IMR-90 (cell line): Measurements from ENCODE around the gene CABP1. TPM values are rescaled to one million over a fixed set of nuclear protein-coding genes. Genes with fewer than 3 reads are reported as not detected.

Experiments used
- ATAC-seq: fragments of 200-7000 bp; cut with Tn5 transposase; 2 replicates; pipeline ENCODE4 v1.9.1; 2020; ENCODE audit warnings: low read depth, mild to moderate bottlenecking, moderate library complexity
- BruUV-seq: library from RNA; stranded (reverse); fragments of 400-500 nt; replicated peaks from 2 replicates; lab custom pipeline; 2021; lab: Mats Ljungman, UMichigan
- CTCF ChIA-PET: fragments of 300-600 bp; formaldehyde crosslinking; extraction: SDS; loops from one replicate; lab custom pipeline; 2021; ENCODE audit warnings: antibody characterized with exemption; lab: Yijun Ruan, JAX
- POLR2A ChIA-PET: fragments of 300-600 bp; sonication (Branson Sonifier 250); formaldehyde crosslinking; loops from one replicate; lab custom pipeline; 2022; ENCODE audit warnings: antibody characterized with exemption; ENCODE audit not compliant: unreplicated experiment; lab: Charles Lee
- DNase-seq: peaks from one replicate; pipeline ENCODE4 v3.0.0; 2013
- H2AFZ ChIP-seq: replicated peaks from 2 replicates; pipeline ENCODE3; 2013; ENCODE audit warnings: low read length, mild to moderate bottlenecking; ENCODE audit not compliant: poor library complexity
- H2AK5ac ChIP-seq: 2 replicates; pipeline ENCODE4 v1.6.1; 2013; ENCODE audit warnings: low read depth, low read length, inconsistent platforms
- H2AK9ac ChIP-seq: replicated peaks from 2 replicates; pipeline ENCODE3; 2013; ENCODE audit warnings: mild to moderate bottlenecking, low read depth, low read length, moderate library complexity; ENCODE audit not compliant: poor library complexity
- H2BK120ac ChIP-seq: 2 replicates; pipeline ENCODE4 v1.6.1; 2013; ENCODE audit warnings: low read depth, low read length, inconsistent platforms
- H2BK15ac ChIP-seq: 3 replicates; pipeline ENCODE4 v1.6.1; 2013; ENCODE audit warnings: low read depth, low read length, inconsistent platforms
- H2BK20ac ChIP-seq: 2 replicates; pipeline ENCODE4 v1.6.1; 2013; ENCODE audit warnings: low read depth, mild to moderate bottlenecking, inconsistent platforms, low read length, moderate library complexity
- H2BK5ac ChIP-seq: 2 replicates; pipeline ENCODE4 v1.6.1; 2013; ENCODE audit warnings: mild to moderate bottlenecking, low read depth, low read length, inconsistent platforms; ENCODE audit not compliant: poor library complexity, severe bottlenecking
- H3K14ac ChIP-seq: replicated peaks from 2 replicates; pipeline ENCODE4 v1.6.1; 2013; ENCODE audit warnings: low read depth, low read length, inconsistent platforms
- H3K18ac ChIP-seq: 2 replicates; pipeline ENCODE4 v1.6.1; 2013; ENCODE audit warnings: low read depth, low read length, control low read depth
- H3K23ac ChIP-seq: 2 replicates; pipeline ENCODE4 v1.6.1; 2013; ENCODE audit warnings: low read depth, low read length, inconsistent platforms
- H3K27ac ChIP-seq: 2 replicates; pipeline ENCODE4 v1.5.1; 2013; ENCODE audit warnings: mild to moderate bottlenecking, control low read depth, low read length; ENCODE audit not compliant: insufficient read depth
- H3K27me3 ChIP-seq: 2 replicates; pipeline ENCODE4 v1.6.1; 2013; ENCODE audit warnings: low read length; ENCODE audit not compliant: control insufficient read depth, insufficient read depth
- H3K36me3 ChIP-seq: 2 replicates; pipeline ENCODE4 v1.6.1; 2013; ENCODE audit warnings: low read length, mixed read lengths; ENCODE audit not compliant: control insufficient read depth, insufficient read depth
- H3K4ac ChIP-seq: 2 replicates; pipeline ENCODE4 v1.6.1; 2013; ENCODE audit warnings: low read depth, low read length, inconsistent platforms
- H3K4me1 ChIP-seq: 2 replicates; pipeline ENCODE4 v1.6.1; 2013; ENCODE audit warnings: low read length, mixed read lengths; ENCODE audit not compliant: control insufficient read depth, insufficient read depth
- H3K4me2 ChIP-seq: 2 replicates; pipeline ENCODE4 v1.6.1; 2013; ENCODE audit warnings: low read depth, mild to moderate bottlenecking, control low read depth, low read length, moderate library complexity
- H3K4me3 ChIP-seq: 2 replicates; pipeline ENCODE4 v1.5.1; 2013; ENCODE audit warnings: low read depth, mild to moderate bottlenecking, control low read depth, low read length, moderate library complexity; ENCODE audit not compliant: insufficient read depth
- H3K56ac ChIP-seq: 2 replicates; pipeline ENCODE4 v1.6.1; 2013; ENCODE audit warnings: low read length, inconsistent platforms; ENCODE audit not compliant: insufficient read depth; ENCODE audit errors: extremely low read depth
- H3K79me1 ChIP-seq, 2 experiments: 2 replicates each; pipeline ENCODE4 v1.6.1; 2013; ENCODE audit warnings: low read length in 2 of 2, inconsistent platforms in 1 of 2, low read depth in 1 of 2
- H3K9ac ChIP-seq: 2 replicates; pipeline ENCODE4 v1.6.1; 2013; ENCODE audit warnings: low read depth, low read length, control low read depth
- H3K9me1 ChIP-seq: 2 replicates; pipeline ENCODE4 v1.6.1; 2013; ENCODE audit warnings: low read length, inconsistent platforms; ENCODE audit not compliant: insufficient read depth
- H3K9me3 ChIP-seq: 2 replicates; pipeline ENCODE4 v1.6.1; 2013; ENCODE audit warnings: low read length; ENCODE audit not compliant: control insufficient read depth, insufficient read depth
- H4K20me1 ChIP-seq: 2 replicates; pipeline ENCODE4 v1.6.1; 2013; ENCODE audit warnings: low read length, inconsistent platforms; ENCODE audit not compliant: insufficient read depth
- H4K5ac ChIP-seq: 2 replicates; pipeline ENCODE4 v1.6.1; 2013; ENCODE audit warnings: mild to moderate bottlenecking, low read depth, low read length, control low read depth
- H4K8ac ChIP-seq, 2 experiments: 2 replicates each; pipeline ENCODE4 v1.6.1; 2013; ENCODE audit warnings: low read depth in 2 of 2, low read length in 2 of 2, control low read depth in 1 of 2, inconsistent platforms in 1 of 2
- H4K91ac ChIP-seq: 2 replicates; pipeline ENCODE4 v1.6.1; 2013; ENCODE audit warnings: low read depth, low read length, inconsistent platforms; ENCODE audit not compliant: insufficient read depth
- BHLHE40 ChIP-seq: fragments of 150-350 bp; IDR thresholded peaks from 2 replicates; pipeline ENCODE4 v1.6.1; 2016; ENCODE audit warnings: mild to moderate bottlenecking, low read depth, low read length
- CEBPB ChIP-seq: IDR thresholded peaks from 2 replicates; pipeline ENCODE4 v1.6.1; 2012; ENCODE audit warnings: low read depth, low read length, improper control_type of control experiment
- CHD1 ChIP-seq: IDR thresholded peaks from 2 replicates; pipeline ENCODE4 v1.6.1; 2012; ENCODE audit warnings: low read depth, low read length, improper control_type of control experiment
- CTCF ChIP-seq: conservative IDR thresholded peaks from 2 replicates; pipeline ENCODE4 v1.5.1; 2012; ENCODE audit warnings: mild to moderate bottlenecking, low read depth, low read length, improper control_type of control experiment
- ELK1 ChIP-seq: fragments of 150-350 bp; IDR thresholded peaks from 2 replicates; pipeline ENCODE4 v1.6.1; 2016; ENCODE audit warnings: low read depth, mild to moderate bottlenecking, low read length, moderate library complexity, borderline replicate concordance
- FOS ChIP-seq: fragments of 150-350 bp; IDR thresholded peaks from 2 replicates; pipeline ENCODE4 v1.6.1; 2016; ENCODE audit warnings: low read depth, low read length
- MAFK ChIP-seq: IDR thresholded peaks from 2 replicates; pipeline ENCODE4 v1.6.1; 2012; ENCODE audit warnings: low read depth, low read length, improper control_type of control experiment
- MAZ ChIP-seq: IDR thresholded peaks from 2 replicates; pipeline ENCODE4 v1.6.1; 2012; ENCODE audit warnings: low read depth, mild to moderate bottlenecking, low read length, improper control_type of control experiment, moderate library complexity, borderline replicate concordance
- MXI1 ChIP-seq: IDR thresholded peaks from 2 replicates; pipeline ENCODE4 v1.6.1; 2012; ENCODE audit warnings: low read depth, mild to moderate bottlenecking, low read length, moderate library complexity, borderline replicate concordance
- NFE2L2 ChIP-seq: fragments of 150-350 bp; IDR thresholded peaks from 2 replicates; pipeline ENCODE4 v1.6.1; 2016; ENCODE audit warnings: low read depth, mild to moderate bottlenecking, low read length
- POLR2A ChIP-seq: IDR thresholded peaks from 2 replicates; pipeline ENCODE4 v1.6.1; 2012; ENCODE audit warnings: mild to moderate bottlenecking, low read depth, low read length
- RAD21 ChIP-seq: IDR thresholded peaks from 2 replicates; pipeline ENCODE4 v1.6.1; 2012; ENCODE audit warnings: low read length, improper control_type of control experiment
- RCOR1 ChIP-seq: IDR thresholded peaks from 2 replicates; pipeline ENCODE4 v1.6.1; 2012; ENCODE audit warnings: mild to moderate bottlenecking, low read length, improper control_type of control experiment; ENCODE audit not compliant: insufficient replicate concordance
- RFX5 ChIP-seq: IDR thresholded peaks from 2 replicates; pipeline ENCODE4 v1.8.0; 2012; ENCODE audit warnings: low read depth, mild to moderate bottlenecking, low read length, moderate library complexity
- SMC3 ChIP-seq: fragments of 150-350 bp; IDR thresholded peaks from 2 replicates; pipeline ENCODE4 v1.6.1; 2016; ENCODE audit warnings: low read depth, mild to moderate bottlenecking, antibody characterized with exemption, low read length, moderate library complexity
- USF2 ChIP-seq: fragments of 150-350 bp; IDR thresholded peaks from 2 replicates; pipeline ENCODE4 v1.6.1; 2017; ENCODE audit warnings: mild to moderate bottlenecking, antibody characterized with exemption, low read length, low read depth
- WGBS, 2 experiments: methylation state at CpG; one replicate each; pipeline versions ENCODE4 v1.1.5 to v1.1.7; 2013; ENCODE audit warnings: missing lambda C conversion rate in 2 of 2; ENCODE audit not compliant: insufficient read length in 1 of 2; ENCODE audit errors: extremely low coverage in 2 of 2; 5-methylcytosine and 5-hydroxymethylcytosine counted together
- dilution Hi-C: fragments of 300-500 bp; cut with HindIII; formaldehyde crosslinking; loops from one replicate; pipeline ENCODE4 v1.14.3; 2018; ENCODE audit warnings: low sequenced_read_pairs; ENCODE audit not compliant: unreplicated experiment
- in situ Hi-C: fragments of 300-500 bp; cut with MboI; formaldehyde crosslinking; loops from 3 replicates; pipeline ENCODE4 v1.14.3; 2019; ENCODE audit warnings: low sequenced_read_pairs, inconsistent platforms, mixed read lengths
- intact Hi-C: fragments of 100-400 bp; cut with micrococcal nuclease; formaldehyde crosslinking; loops from 2 replicates; pipeline ENCODE4 v1.10.0; 2022
- polyA plus RNA-seq, 3 experiments: library from polyadenylated mRNA; depleted of rRNA; stranded (reverse); fragments of >200 nt; gene quantifications; 2 replicates each; pipeline ENCODE4 v1.2.3, GENCODE V29; 2012; ENCODE audit warnings: low replicate concordance in 1 of 3
- total RNA-seq: library from RNA; depleted of rRNA; stranded (reverse); fragments of >200 nt; gene quantifications from 2 replicates; pipeline ENCODE4 v1.2.3, GENCODE V29; 2012

Gene CABP1
- total and polyA plus RNA-seq, 2 of the 4 experiments (the other 2 are of a cell fraction), result 0.54 to 1.1 TPM

- no peak overlapping the region for H2BK15ac ChIP-seq
- no peak for TF ChIP-seq RAD21
- no peak for TF ChIP-seq SMC3
- TF ChIP-seq MAZ, result no peak
- no peak for TF ChIP-seq FOS
- no peak for TF ChIP-seq BHLHE40
- TF ChIP-seq NFE2L2, result no peak
- TF ChIP-seq RCOR1, result no peak
- TF ChIP-seq POLR2A, result no peak
- TF ChIP-seq CHD1, result no peak
- TF ChIP-seq ELK1, result no peak
- TF ChIP-seq RFX5, result no peak
- no peak for TF ChIP-seq CEBPB
- no peak for TF ChIP-seq MXI1
- TF ChIP-seq USF2, result no peak
- TF ChIP-seq MAFK, result no peak
- no peak for TF ChIP-seq CTCF
- H3K23ac ChIP-seq, result no peak overlapping the region
- H3K4ac ChIP-seq, result no peak overlapping the region
- no peak overlapping the region for H3K9ac ChIP-seq
- no peak overlapping the region for H2BK20ac ChIP-seq
- ATAC-seq (no peak), DNase-seq (no peak)
- no peak overlapping the region for H4K91ac ChIP-seq
- POLR2A ChIA-PET, result no interaction called here
- no peak overlapping the region for H2BK120ac ChIP-seq
- no peak overlapping the region for H4K5ac ChIP-seq
- H3K27ac ChIP-seq, result no peak overlapping the region
- H3K4me2 ChIP-seq, result no peak overlapping the region
- H2AK9ac ChIP-seq, result no peak overlapping the region
- no peak overlapping the region for H3K18ac ChIP-seq
- intact Hi-C loops (no loop called here), in situ Hi-C loops (no loop called here), dilution Hi-C loops (no loop called here)
- H3K4me3 ChIP-seq, result no peak overlapping the region
- no peaks in the 10 kb centered on the region for H3K27me3 ChIP-seq
- H3K14ac ChIP-seq, result no peak overlapping the region
- H3K9me3 ChIP-seq, result no peaks in the 10 kb centered on the region
- peaks cover 39% of the 10 kb centered on the region for H3K36me3 ChIP-seq
- WGBS, 2 experiments, result no CpG with 5 or more reads among the region's 1 CpG
- H4K20me1 ChIP-seq, result no peaks in the 10 kb centered on the region
- no TSS peak for BruUV-seq
- no peak overlapping the region for H4K8ac ChIP-seq
- no peak overlapping the region for H2AK5ac ChIP-seq
- H3K4me1 ChIP-seq, result no peaks in the 10 kb centered on the region
- H2BK5ac ChIP-seq, result no peak overlapping the region
- no peak overlapping the region for H3K56ac ChIP-seq
- peaks cover 0 to 4% of the 10 kb centered on the region in 2 experiments; a peak in 2 of 4 replicates for H3K79me1 ChIP-seq
- H3K9me1 ChIP-seq, result 0 out of 2 replicates have a peak, but pooled peaks cover 3% of the 10 kb centered on the region
- CTCF ChIA-PET, result interaction anchor here (2.0 kb wide), 1 partner anchor 269 kb away, joined by 4 read pairs; no protein-coding TSS in a partner anchor
- no peak overlapping the region for H2AFZ ChIP-seq
Measured at GRCh38 chr12:120702637-120703036, 62.2 kb downstream of the CABP1 start.
